Gastrocnemius medialis (tissue), 4 donors: ENCODE results near the gene CCSER1. TPM values are rescaled to one million over a fixed set of nuclear protein-coding genes. Genes with fewer than 3 reads are reported as not detected.

Source experiments
- ATAC-seq, 2 donors: fragments of 150-250 bp; one replicate each; pipeline ENCODE4 v1.9.1; 2016
- DNase-seq, 2 donors: peaks; one replicate each; pipeline ENCODE4 v3.0.0-alpha.2; 2019
- H3K27ac ChIP-seq, 4 donors: fragments of 200-600 bp; sonication (generic); 1 replicate in 1 of 4; 2 replicates in 3 of 4; pipeline ENCODE4 v1.5.1; 2016 to 2018; ENCODE audit warnings: mild to moderate bottlenecking in 2 of 4, moderate library complexity in 1 of 4
- H3K27me3 ChIP-seq, 3 donors: fragments of 200-600 bp; sonication (generic) in 2 of 3; 1 replicate in 1 of 3; 2 replicates in 2 of 3; pipeline versions ENCODE4 v1.5.1 to v1.6.0; 2016 to 2019; ENCODE audit warnings: mild to moderate bottlenecking in 1 of 3, moderate library complexity in 1 of 3
- H3K36me3 ChIP-seq, 2 donors: fragments of 200-600 bp; sonication (generic) in 1 of 2; one replicate each; pipeline ENCODE4 v1.5.1; 2017 to 2018
- H3K4me1 ChIP-seq, 2 donors: fragments of 200-600 bp; sonication (generic) in 1 of 2; one replicate each; pipeline ENCODE4 v1.5.1; 2016 to 2017; ENCODE audit warnings: mild to moderate bottlenecking in 2 of 2
- H3K4me3 ChIP-seq, 4 donors: fragments of 200-600 bp; sonication (generic) in 3 of 4; 1 replicate in 1 of 4; 2 replicates in 3 of 4; pipeline ENCODE4 v1.5.1; 2016 to 2019; ENCODE audit warnings: mild to moderate bottlenecking in 2 of 4
- H3K9me3 ChIP-seq, 3 donors: fragments of 200-600 bp; sonication (generic) in 2 of 3; 1 replicate in 1 of 3; 2 replicates in 2 of 3; pipeline ENCODE4 v1.5.1; 2016 to 2019
- POLR2A ChIP-seq, 2 donors: fragments of 450-650 bp; IDR thresholded peaks; one replicate each; pipeline ENCODE4 v1.6.1; 2017; ENCODE audit warnings: antibody characterized with exemption in 2 of 2, mild to moderate bottlenecking in 2 of 2, moderate library complexity in 2 of 2
- in situ Hi-C, 4 donors: fragments of 200-750 bp; cut with MboI; loops; one replicate each; pipeline versions ENCODE4 v1.15.0 to v1.8.0; 2017; ENCODE audit warnings: low sequenced_read_pairs in 4 of 4
- intact Hi-C: fragments of 100-400 bp; cut with DNase I; formaldehyde crosslinking; loops from one replicate; pipeline ENCODE4 v1.15.1; 2023; ENCODE audit warnings: low total_unique reads
- total RNA-seq, 4 donors: library from RNA; depleted of rRNA; stranded (reverse); fragments of >200 nt; gene quantifications; one replicate each; pipeline versions ENCODE4 v1.1.0 to v1.2.3, GENCODE V29; 2016
- TF ChIP-seq, protein P1 (sequence below), 5 experiments: fragments of 450-650 bp in 3 of 5; fragments of 200-600 bp in 2 of 5; sonication (generic) in 2 of 5; IDR thresholded peaks in 4 of 5; conservative IDR thresholded peaks in 1 of 5; 1 replicate in 4 of 5; 2 replicates in 1 of 5; pipeline ENCODE4 v1.5.1; 2016 to 2019; ENCODE audit warnings: antibody characterized with exemption in 5 of 5, mild to moderate bottlenecking in 3 of 5, moderate library complexity in 3 of 5

CCSER1 gene
- total RNA-seq, 4 donors from 2014 or later: 0.39 to 0.83 (median 0.63) TPM

GRCh38 chr4:91630764-91631163 is 1503.6 kb downstream of the CCSER1 start:
- Histone ChIP-seq H3K27ac (no peak overlapping the region), H3K36me3 (no peaks in the 10 kb centered on the region), H3K4me1 (no peaks in the 10 kb centered on the region), H3K4me3 (no peak overlapping the region), H3K9me3 (no peaks in the 10 kb centered on the region), H3K27me3 (no peaks in the 10 kb centered on the region)
- TF ChIP-seq POLR2A (IDR thresholded peaks at IDR 0.05): no peak
- TF ChIP-seq, protein P1, sequence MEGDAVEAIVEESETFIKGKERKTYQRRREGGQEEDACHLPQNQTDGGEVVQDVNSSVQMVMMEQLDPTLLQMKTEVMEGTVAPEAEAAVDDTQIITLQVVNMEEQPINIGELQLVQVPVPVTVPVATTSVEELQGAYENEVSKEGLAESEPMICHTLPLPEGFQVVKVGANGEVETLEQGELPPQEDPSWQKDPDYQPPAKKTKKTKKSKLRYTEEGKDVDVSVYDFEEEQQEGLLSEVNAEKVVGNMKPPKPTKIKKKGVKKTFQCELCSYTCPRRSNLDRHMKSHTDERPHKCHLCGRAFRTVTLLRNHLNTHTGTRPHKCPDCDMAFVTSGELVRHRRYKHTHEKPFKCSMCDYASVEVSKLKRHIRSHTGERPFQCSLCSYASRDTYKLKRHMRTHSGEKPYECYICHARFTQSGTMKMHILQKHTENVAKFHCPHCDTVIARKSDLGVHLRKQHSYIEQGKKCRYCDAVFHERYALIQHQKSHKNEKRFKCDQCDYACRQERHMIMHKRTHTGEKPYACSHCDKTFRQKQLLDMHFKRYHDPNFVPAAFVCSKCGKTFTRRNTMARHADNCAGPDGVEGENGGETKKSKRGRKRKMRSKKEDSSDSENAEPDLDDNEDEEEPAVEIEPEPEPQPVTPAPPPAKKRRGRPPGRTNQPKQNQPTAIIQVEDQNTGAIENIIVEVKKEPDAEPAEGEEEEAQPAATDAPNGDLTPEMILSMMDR (IDR thresholded peaks at IDR 0.05 in 4 of 5, conservative IDR thresholded peaks at IDR 0.05 in 1 of 5): no peak
- in situ Hi-C loops: no loop called here
- DNase-seq: no peak
- intact Hi-C loops: no loop called here
- ATAC-seq: no peak

DNA sequence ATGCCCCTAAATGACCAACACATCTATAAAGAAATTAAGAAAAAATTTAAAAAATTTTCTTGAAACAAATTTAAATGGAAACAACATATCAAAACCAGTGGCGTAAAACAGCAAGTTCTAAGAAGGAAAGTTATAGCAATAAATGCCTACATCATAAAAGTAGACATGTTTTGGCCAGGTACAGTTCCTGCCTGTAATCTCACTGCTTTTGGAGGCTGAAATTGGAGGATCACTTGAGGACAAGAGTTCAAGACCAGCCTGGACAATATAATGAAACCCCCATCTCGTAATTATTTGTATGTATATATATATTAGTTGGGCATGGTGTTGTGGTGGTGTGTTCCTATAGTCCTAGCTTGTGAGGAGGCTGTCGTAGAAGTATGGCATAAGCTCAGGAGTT is 1504.1 kb downstream of the CCSER1 start:
- H3K27ac ChIP-seq: no peak overlapping the region
- ATAC-seq (no peak), DNase-seq (no peak)
- no peaks in the 10 kb centered on the region for H3K4me1 ChIP-seq
- in situ Hi-C loops: no loop called here
- no peak for TF ChIP-seq POLR2A (IDR thresholded peaks at IDR 0.05)
- TF ChIP-seq, protein P1 (IDR thresholded peaks at IDR 0.05 in 4 of 5, conservative IDR thresholded peaks at IDR 0.05 in 1 of 5): no peak
- no peaks in the 10 kb centered on the region for H3K36me3 ChIP-seq
- no peaks in the 10 kb centered on the region for H3K27me3 ChIP-seq
- no peak overlapping the region for H3K4me3 ChIP-seq
- intact Hi-C loops: no loop called here
- H3K9me3 ChIP-seq: no peaks in the 10 kb centered on the region

GRCh38 chr4:91636083-91636482 is 1508.9 kb downstream of the CCSER1 start:
- ATAC-seq (no peak), DNase-seq (no peak)
- intact Hi-C loops: no loop called here
- Histone ChIP-seq H3K27ac (no peak overlapping the region), H3K4me1 (no peaks in the 10 kb centered on the region), H3K36me3 (no peaks in the 10 kb centered on the region), H3K4me3 (no peak overlapping the region), H3K27me3 (no peaks in the 10 kb centered on the region), H3K9me3 (no peaks in the 10 kb centered on the region)
- in situ Hi-C loops: no loop called here
- no peak for TF ChIP-seq POLR2A (IDR thresholded peaks at IDR 0.05)
- TF ChIP-seq, protein P1 (IDR thresholded peaks at IDR 0.05 in 4 of 5, conservative IDR thresholded peaks at IDR 0.05 in 1 of 5): no peak

Other genes with a start within 250 kb of the CCSER1 start
- gene MMRN1, start 232.5 kb upstream of the CCSER1 start, total RNA-seq: 1 to 10 TPM in 3 of 4 donors, under 1 TPM in 1; 0.39 to 3.5 (median 2.3) TPM